Stimulated activated CD4-positive, alpha-beta T cell treated with anti-CD3 and anti-CD28 coated beads, Interleukin-1b, Interleukin-23, amount 100 ng/mL, for 1 hour (primary cell): ENCODE results near the gene OSBPL5.
"Not testable (repeated sequence)": the region's sequence is repeated elsewhere in the genome, so short reads cannot be mapped to it uniquely, and the experiment has no call there.

Source experiments
- DNase-seq, 2 donors: peaks; one replicate each; pipeline ENCODE4 v3.0.0-alpha.2; 2020; ENCODE audit warnings: low read depth in 2 of 2

Gene OSBPL5

DNA sequence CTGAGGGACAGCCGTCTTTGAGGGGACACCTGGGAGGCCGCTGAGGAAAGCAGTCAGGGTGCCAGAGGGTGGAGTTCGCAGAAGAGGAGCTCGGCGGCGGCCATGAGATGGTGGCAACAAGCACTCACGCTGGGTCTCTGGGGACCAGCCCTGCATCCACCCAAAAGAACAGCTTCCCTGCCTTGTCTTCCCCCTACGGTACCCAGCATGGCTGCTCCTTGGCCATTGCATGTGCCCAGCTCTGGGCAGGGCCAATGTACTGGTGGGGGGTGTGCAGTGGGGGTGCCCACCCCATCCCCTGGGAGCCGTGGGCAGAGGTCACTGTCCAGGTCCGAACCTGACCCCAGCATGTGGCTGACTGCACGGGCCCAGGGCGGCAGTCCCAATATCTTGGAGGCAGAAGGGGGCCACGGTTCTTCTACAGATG is 42.3 kb downstream of the OSBPL5 start:
- DNase-seq = no peak

GRCh38 chr11:3121931-3122774 is 43.0 kb downstream of the OSBPL5 start:
- DNase-seq = no peak

DNA sequence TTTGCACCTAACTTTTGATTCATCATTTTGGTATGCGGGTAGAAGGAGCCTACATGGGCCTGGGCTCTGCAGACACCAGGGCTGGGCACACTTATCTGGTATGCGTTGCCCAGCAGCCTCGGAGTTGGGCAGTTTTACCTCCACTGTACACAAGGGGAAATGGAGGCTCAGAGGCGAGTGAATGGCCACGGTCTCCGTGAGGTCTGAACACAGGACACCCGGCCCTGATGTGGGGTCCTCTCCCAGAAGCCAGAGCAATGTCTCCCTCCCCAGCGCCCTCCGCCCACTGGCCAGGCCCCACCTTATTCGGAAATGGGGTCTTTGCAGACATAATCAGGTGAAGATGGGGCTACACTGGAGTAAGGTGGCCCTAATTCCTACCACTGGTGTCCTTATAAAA is 43.7 kb downstream of the OSBPL5 start:
- no peak for DNase-seq

- DNase-seq = no peak
Measured at GRCh38 chr11:3120071-3120792, 44.9 kb downstream of the OSBPL5 start.

DNA sequence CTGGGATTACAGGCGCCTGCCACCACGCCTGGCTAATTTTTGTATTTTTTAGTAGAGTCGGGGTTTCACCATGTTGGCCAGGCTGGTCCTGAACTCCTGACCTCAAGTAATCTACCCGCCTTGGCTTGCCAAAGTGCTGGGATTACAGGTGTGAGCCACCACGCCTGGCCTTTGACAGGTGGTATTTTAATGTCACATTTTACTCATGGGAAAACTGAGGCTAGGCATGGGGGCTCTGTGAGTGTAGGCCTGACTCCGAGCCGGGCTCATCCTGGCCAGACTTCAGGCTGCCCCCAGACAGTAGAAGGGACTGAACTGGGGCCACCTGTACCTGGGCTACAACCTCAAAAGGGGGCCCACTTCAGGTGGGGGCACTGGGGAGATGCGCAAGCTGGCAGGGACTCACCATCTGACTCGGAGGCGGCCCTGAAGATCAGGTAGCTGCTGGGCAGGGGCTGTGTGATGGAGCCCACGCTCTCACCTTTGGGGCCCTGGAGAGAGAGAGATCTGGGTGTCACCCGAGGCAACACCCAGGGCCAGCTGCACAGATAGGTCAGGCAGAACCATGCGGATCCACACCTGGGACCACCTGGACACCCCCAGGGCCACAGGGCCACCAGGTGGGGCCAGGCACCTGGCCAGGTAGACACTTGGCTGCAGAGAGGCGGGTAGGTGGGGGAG is 45.8 kb downstream of the OSBPL5 start:
- DNase-seq = no peak

- no peak for DNase-seq
Measured at GRCh38 chr11:3115321-3115720, 49.8 kb downstream of the OSBPL5 start.

- DNase-seq = not testable (repeated sequence)
Measured at GRCh38 chr11:3113661-3114060, 51.4 kb downstream of the OSBPL5 start.

DNA sequence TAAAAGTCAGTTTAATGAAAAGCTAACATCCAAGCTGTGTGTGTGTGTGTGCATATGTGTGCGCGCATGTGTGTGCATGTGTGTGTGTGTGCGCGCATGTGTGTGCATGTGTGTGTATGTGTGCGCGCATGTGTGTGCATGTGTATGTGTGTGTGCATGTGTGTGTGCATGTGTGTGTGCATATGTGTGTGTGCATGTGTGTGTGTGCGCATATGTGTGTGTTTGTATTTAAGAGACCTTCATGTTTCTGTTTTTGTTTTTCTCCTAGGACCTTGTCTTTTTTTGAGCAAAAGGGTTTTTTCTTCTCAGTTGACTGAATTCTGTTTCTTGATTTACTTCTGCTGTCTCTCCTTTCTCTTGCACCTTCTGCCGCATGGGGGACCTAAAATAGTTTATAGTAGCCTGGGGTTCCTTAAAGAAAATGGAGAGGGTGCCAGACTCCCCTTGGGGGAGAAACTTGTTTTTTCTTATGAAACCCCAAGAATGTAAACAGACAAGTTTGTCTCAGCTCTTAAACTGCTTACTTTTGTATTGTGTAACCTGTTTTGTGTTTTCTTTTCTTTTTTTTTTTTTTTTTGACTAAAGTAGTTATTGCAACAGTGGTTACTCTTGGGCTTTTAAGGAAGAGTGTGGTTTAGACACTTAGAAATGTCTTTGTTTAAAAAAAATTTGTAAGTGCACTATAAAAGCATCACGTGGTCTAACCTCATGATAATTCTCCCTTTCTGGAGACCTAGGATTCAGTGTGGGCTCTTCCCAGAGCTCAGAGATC is 53.0 kb downstream of the OSBPL5 start:
- no peak for DNase-seq

DNA sequence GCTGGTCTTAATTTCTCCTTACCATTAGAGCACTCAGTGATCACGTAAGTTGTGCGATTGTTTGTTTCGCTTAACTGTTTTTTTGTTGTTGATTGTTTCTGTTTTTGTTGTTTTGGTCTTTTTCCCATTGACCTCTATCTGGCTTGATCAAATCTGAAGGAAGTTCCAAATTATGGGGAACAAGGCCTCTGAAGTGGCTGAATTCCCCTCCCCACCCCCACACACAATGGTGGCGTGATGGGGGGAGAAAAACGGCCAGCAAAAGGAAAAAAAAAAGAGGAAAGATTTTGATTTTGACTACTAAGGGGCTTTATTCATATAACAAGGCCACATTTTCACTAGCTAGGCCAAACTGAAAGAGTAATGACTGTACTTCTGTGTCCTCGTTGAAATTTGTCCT is 53.6 kb downstream of the OSBPL5 start:
- no peak for DNase-seq

GRCh38 chr11:3109921-3110706 is 55.0 kb downstream of the OSBPL5 start:
- DNase-seq = no peak

DNA sequence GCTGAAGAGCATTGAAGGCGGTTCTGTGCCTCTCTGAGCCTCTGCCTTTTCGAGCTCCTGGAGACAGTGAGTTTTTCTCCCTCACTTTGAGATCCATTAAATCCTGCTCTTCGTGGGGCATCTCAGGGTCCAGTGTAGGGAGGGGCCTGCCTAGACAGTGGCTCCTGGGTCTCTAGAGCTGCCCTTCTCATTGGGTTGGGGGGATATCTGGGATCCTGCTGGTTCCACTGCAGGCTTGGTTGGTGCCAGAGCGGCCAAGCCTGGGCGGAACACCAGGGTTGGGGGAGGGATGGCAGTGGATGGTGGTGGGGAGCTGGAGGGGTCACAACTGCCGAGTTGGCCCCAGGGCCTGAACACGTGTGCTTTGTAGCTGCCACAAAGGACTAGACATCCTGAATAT is 55.7 kb downstream of the OSBPL5 start:
- DNase-seq = no peak

DNA sequence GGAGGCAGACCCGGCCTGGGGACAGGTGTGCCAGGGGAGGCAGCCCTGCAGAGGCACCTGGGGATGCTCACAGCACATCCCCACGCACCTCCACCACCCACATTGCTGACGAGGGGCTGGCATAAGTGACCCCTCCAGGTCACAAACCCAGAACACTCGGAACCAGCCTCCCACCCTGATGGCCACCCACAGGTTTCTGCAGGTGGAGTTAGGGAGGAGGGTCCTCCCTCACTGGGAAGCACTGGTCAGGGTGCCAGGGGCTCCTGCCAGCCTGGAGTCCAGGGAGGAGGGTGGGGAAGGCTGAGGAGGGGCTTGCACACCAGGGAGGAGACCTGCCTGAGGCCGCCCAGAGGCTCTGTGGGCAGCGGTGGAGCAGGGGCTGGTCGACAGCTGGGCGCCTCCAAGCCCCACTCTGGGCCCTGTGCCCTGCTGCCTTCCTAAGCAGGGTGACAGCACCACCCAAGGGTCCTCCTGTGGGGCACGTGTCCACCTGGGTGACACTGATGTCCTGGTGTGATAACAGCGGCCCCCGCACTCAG is 56.9 kb downstream of the OSBPL5 start:
- DNase-seq = no peak

DNA sequence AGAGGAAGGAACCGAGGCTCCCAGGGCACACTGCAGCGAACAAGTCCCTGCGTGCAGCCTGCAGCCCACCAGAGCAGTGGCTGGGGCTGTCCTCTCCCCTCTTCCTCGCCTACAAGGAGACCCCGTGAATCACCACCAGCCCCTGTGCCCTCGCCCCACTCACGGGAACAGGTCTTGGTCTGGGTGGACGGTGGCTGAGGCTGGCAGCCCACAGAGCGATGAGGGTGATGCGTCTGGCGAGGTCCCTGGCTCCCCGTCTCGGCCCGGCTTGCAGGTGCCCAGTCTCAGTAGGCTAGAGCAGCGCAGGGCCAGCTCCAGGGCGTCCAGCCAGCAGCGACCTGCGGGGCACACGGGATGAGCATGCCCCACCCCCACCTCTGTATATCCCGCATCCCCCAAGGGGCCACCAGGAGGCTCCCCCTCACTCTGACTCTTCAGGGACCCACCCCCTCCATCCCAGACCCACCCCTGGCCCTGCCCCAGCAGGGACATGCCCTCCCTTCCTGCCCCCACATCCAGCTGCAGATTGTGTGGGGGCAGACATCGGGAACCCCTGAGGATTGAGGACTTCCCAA is 57.4 kb downstream of the OSBPL5 start:
- no peak for DNase-seq

DNA sequence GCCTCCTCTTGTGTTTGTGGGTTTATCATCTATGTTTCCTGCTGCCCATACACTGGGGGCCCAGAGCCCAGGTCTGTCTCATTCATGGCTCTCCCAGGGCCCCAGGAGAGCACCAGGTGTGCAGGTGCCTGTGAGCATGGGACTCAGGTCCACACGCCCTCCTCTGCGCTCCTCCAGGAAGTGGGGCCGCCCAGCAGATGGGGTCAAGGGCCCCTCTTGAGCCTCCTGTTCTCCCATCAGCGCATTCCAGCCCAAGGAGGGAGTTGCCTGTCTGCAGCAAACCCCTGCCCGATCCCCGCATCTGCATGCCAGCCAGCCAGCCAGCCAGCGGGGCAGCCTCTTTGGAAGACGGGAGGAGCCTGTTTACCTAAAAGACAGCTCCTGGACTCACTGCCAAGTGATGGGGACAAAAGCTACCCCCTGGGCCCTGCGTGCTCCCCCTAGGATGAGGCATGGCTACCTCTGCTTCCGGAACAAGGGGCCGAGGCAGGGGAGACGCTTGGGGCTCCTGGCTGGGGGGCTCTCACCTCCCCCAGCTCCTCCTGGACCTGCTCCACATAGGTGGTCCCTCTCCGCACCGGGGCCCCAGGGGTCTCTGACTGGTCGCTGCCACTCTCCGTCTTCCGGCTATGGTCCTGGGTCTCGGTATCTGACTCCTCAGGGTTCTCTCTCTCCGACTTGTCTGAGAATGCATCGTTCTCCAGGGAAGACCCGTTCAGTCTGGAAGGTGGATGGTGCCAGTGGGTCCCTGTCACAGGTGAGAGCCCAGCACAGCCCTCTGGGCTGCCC is 58.2 kb downstream of the OSBPL5 start:
- no peak for DNase-seq

GRCh38 chr11:3105791-3106735 is 59.0 kb downstream of the OSBPL5 start:
- DNase-seq = no peak

DNA sequence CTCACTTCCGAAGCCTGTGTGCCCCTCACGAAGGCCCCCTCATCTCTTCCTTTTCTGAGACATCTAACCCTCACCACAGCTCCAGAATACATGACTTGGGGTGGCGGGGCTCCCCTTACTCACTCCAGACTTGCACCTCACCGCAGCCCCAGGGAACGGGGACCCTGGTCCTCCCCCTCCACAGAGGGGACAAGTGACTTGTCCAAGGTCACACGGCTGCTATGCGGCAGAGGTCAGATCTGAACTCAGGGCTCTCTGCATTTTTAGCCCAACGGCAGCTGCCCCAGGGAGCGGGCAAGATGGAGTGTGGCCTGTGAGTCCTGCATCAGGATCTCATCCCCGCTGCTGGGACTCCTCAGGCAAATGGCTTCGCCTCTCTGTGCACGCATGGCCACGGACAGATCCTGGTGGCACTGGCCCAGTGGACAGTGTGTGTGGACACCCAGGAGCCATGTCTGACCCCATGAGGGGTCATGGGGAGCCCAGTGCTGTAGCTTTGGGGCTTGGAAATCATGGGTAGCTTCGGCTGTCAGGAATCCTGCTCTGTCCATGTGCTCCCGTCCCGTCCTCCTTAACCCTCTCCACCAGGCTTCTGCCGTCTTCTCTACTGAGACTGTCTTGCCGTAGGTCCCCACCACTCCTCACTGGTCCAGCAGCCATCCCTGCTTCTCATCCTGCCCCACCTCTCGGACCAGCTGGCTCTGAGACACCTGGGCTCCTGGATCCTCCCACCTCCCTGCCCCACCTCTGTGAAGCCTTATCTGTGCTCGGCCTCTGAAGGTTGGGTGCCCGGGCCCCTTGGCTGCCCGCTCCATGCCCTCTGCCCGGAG is 59.9 kb downstream of the OSBPL5 start:
- no peak for DNase-seq

DNA sequence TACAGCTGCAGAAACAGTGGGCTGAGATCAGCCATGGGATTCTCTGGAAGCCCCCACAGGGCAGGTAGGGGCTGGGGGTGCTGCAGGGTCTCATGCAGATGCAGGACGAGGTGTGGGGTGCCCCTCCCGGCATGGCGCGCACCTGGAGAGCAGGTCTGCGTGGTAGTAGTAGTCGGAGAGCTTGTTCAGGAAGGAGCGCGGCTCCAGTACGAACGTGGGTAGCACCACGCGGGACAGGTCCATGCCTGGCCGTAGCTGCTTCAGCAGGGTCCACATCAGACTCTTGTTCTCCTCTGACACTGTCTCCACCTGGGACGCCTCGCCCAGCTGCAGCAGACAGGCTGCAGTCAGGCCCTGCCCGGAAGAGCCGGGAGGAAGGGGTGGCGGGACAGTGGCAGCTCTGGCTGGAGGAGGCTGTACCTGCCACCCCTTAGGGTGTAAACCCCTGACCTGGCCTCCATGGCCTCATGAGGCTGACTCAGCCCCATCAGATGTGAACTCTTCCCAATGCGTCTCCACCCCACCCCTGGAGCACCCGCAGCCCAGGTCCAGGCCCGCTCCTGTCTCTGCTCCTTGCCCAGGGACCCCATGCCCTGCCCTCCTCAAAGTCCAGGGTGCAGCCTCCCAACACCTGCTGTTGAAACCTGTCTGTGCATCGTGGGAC is 60.9 kb downstream of the OSBPL5 start:
- DNase-seq = no peak
